Measurements from ENCODE around the gene PPP1R3D. TPM values are rescaled to one million over a fixed set of nuclear protein-coding genes. Genes with fewer than 3 reads are reported as not detected.
A peak's percentile ranks its signal among the peaks of the same experiment; 100 is the strongest.

The PPP1R3D gene
- total and polyA plus RNA-seq, 9 of the 15 experiments (the other 6 are each of a cell fraction or from before 2014, with no cell fraction given) = 0.35 to 3.3 (median 1.8) TPM

- TF ChIP-seq E2F6 (IDR thresholded peaks at IDR 0.05; ENCODE audit: borderline replicate concordance in 1 of 2, extremely low read depth in 1 of 2, insufficient read depth in 1 of 2, insufficient read length in 1 of 2, low read depth in 1 of 2, low read length in 1 of 2, poor library complexity in 1 of 2, severe bottlenecking in 1 of 2) (peak; percentile 99 to 100), ZNF347 (CRISPR knock-in tag; IDR thresholded peaks at IDR 0.05; ENCODE audit: low read depth) (no peak), SREBF2 (CRISPR knock-in tag; IDR thresholded peaks at IDR 0.05) (no peak), RBM25 (IDR thresholded peaks at IDR 0.05; ENCODE audit: low read depth, low read length, severe bottlenecking) (peak; percentile 99), RBBP5 (IDR thresholded peaks at IDR 0.05; ENCODE audit: borderline replicate concordance, insufficient read depth, low read length, poor library complexity, severe bottlenecking) (no peak), MEIS2 (IDR thresholded peaks at IDR 0.05; ENCODE audit: partially characterized antibody) (no peak), EP400 (IDR thresholded peaks at IDR 0.05) (no peak), MLLT1 (IDR thresholded peaks at IDR 0.05) (no peak), PHF8 (IDR thresholded peaks at IDR 0.05; ENCODE audit: borderline replicate concordance, low read length) (no peak), ZFP1 (CRISPR knock-in tag; IDR thresholded peaks at IDR 0.05) (no peak), FOXP1 (CRISPR knock-in tag; IDR thresholded peaks at IDR 0.05) (no peak), ARID3A (IDR thresholded peaks at IDR 0.05; ENCODE audit: borderline replicate concordance, low read depth, low read length) (no peak), SIRT6 (IDR thresholded peaks at IDR 0.05; ENCODE audit: low read depth, low read length) (no peak), JUNB (CRISPR knock-in tag; conservative IDR thresholded peaks at IDR 0.05) (no peak), PTBP1 (IDR thresholded peaks at IDR 0.05; ENCODE audit: low read depth, low read length) (no peak), POLR2G (IDR thresholded peaks at IDR 0.05; ENCODE audit: low read depth, low read length) (no peak), RBM39 (optimal IDR thresholded peaks at IDR 0.05; ENCODE audit: low read depth, low read length) (no peak), EZH2 (IDR thresholded peaks at IDR 0.05; ENCODE audit: borderline replicate concordance, low read depth, low read length) (no peak), NKRF (IDR thresholded peaks at IDR 0.05; ENCODE audit: borderline replicate concordance) (no peak), SP2 (IDR thresholded peaks at IDR 0.05; ENCODE audit: extremely low read depth, low read depth, low read length, poor library complexity, severe bottlenecking) (peak; percentile 29), NR2F6 (CRISPR knock-in tag; IDR thresholded peaks at IDR 0.05) (no peak)
Measured at GRCh38 chr20:59933296-59933848, 6.7 kb downstream of the PPP1R3D start, which contains the start of gene SYCP2 (continued).
